ENCODE data around the gene TSSK1B.
"Not testable (repeated sequence)": the region's sequence is repeated elsewhere in the genome, so short reads cannot be mapped to it uniquely, and the experiment has no call there.

Gene TSSK1B

GRCh38 chr5:113434889-113435288 is at the start of gene TSSK1B:
TSSK1B (minus strand) TSS chr5:113434989; CDS start chr5:113434839, 150 bp downstream.
- DNase-seq, result no peak

- DNase-seq, result no peak
These were observed 45.5 kb upstream of the TSSK1B start for GRCh38 chr5:113480243-113480642.

DNA sequence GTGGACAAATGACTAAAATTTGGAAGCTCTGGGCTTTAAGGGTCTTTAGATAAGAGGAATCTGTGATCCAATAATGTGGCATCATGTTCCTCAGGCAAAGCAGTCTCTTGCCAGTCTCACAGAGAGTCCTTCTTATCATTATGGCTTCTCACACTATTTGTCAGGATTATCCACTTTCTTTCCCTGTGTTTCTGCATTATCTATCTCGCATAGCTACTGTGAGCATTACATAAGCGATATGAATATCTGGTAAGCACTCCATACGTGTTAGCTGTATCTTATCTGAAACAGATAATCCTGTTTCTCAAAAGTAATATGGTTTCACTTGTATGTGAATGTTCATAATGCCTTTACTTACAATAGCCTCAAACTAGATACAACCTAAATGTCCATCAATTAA is 43.9 kb upstream of the TSSK1B start:
- DNase-seq, result no peak

DNA sequence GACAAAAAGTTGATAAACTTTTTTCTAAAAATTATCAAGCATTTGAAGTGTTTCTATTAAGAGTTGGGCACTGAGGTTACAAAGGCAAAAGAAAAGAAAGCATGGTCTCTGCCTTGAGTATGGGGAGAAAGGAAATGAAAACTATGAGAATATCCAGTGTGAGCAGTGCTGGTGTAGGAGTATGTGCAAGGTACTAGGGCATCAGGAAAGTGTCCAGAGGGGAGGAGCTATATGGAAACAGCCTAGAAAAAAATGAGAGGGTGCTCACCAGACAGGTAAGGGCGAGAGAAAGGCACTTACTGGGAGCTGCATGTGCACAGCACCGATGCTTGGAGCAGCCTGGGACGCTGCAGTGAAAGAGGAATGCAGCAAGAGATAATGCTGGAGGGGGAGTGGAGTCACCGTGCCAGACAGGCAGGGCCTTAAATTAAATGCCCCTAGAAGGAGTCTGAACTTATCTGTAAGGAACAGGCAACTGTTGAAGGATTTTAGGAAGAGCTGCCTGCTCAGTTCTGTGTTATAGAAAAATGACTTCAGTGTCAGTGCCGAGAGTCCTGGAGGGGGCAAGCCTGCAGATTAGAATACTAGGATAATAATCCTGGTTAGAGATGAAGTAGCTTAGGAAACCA is 39.4 kb upstream of the TSSK1B start:
- DNase-seq, result peak; percentile 0

DNA sequence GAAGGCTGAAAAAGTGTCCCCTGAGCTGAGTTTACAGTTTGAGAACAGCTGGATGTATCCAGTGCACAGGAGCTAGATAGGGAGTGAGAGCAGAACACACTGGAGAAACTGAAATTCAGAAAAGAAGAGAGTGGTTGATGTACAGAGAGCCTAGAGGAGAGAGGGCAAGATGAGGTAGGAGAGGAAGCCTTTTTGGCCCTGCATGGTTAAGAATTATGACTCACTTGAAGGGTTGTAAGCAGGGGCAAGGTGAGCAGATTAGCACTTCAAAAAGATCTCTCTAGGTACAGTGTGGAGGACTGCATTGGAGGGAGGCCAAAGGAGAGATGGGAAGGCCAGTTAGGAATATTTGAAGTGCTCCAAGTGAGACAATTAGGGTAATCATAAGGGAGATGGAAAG is 28.2 kb upstream of the TSSK1B start:
- no peak for DNase-seq

- not testable (repeated sequence) for DNase-seq
These were observed 22.3 kb upstream of the TSSK1B start for GRCh38 chr5:113457106-113457505.

DNA sequence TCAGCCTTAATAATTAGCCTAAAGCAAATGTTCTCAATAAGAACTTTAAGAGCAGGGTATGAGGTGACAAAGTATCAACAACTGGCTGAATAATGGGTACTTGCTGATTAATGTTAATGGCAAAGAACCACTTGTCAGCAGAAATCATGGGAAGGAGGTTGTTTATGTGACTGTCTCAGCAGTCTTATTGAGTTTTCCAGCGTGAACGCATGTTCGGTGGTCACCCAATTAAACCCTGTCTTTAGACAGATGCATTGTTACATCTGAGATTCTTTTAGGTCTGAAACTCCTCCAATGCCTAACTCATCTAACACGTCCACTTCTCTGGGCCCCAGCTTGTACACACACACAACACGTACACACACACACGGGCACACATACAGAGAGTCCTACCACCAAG is 18.2 kb upstream of the TSSK1B start:
- DNase-seq, result no peak

DNA sequence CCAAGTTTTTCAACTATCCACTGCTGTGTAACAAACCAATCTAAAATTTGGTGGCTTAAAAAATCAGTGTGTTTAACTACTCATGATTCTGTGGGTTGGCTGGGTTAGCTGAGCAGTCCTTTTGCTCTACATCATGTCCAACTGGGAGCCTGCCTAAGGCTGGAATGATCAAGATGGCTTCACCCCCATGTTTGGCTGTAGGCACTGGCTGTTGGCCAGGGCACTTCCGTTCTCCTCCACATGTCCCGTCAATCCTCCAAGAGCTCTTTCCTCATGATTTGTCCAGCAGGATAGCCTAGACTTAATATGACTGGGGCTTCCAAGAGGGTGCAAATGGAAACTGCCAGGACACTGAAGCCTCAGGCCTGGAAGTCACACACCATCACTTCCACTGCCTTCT is 17.0 kb upstream of the TSSK1B start:
- no peak for DNase-seq

GRCh38 chr5:113450929-113451328 is 16.1 kb upstream of the TSSK1B start:
- no peak for DNase-seq

- no peak for DNase-seq
These were observed 15.7 kb upstream of the TSSK1B start for GRCh38 chr5:113450462-113450861.

GRCh38 chr5:113448252-113448651 is 13.5 kb upstream of the TSSK1B start:
- no peak for DNase-seq

GRCh38 chr5:113447498-113448050 is 12.8 kb upstream of the TSSK1B start:
- no peak for DNase-seq

- no peak for DNase-seq
These were observed 11.7 kb upstream of the TSSK1B start for GRCh38 chr5:113446358-113446927.

- DNase-seq, result no peak
These were observed 2.3 kb upstream of the TSSK1B start for GRCh38 chr5:113437111-113437510.

DNA sequence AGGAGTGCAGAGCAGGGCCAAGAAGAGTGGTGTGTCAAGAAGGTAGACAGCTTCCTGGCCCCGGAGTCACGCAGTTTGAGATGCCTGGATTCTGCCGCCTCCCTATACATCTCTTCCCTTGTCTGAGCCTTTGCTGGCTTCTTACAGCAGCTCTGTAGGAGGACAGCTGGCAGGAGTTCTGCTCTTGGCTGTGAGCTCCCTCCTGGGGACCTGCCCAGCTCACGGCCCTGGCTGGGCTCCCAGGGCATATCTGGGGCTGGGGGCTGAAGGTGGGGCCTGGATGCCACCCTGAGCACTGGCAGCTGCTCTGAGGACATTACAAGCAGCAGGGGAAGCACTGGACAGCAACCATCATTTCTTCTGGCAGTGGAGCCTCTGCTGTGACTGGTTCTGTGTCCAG is 786 bp upstream of the TSSK1B start:
- no peak for DNase-seq

GRCh38 chr5:113433862-113434612 is 752 bp downstream of the TSSK1B start:
- DNase-seq, result no peak

DNA sequence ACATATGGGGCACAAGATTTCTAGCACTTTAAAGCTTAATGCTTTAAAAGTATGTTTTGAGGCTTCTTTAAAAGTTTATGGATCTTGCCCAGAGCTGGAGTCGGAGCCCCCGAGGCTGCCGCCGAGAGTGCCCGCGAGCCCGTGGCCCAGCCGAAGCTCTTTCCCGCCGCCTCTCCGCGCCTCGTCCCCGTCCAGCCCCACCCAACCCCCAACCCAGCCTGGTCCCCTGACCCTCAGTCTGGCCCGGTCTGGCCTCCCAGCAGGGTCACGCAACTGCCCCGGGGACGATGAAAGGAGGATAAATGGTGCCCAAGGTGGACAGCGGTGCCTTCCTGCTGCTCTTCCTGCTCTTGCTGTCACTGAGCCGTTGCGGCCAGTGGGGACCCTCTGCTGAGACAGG is 1.7 kb downstream of the TSSK1B start:
- DNase-seq, result no peak

- no peak for DNase-seq
These were observed 6.8 kb downstream of the TSSK1B start for GRCh38 chr5:113427871-113428574.

- no peak for DNase-seq
These were observed 8.9 kb downstream of the TSSK1B start for GRCh38 chr5:113425909-113426308.

- no peak for DNase-seq
These were observed 13.1 kb downstream of the TSSK1B start for GRCh38 chr5:113421693-113422092.

GRCh38 chr5:113405530-113405929 is 29.3 kb downstream of the TSSK1B start:
- no peak for DNase-seq

- DNase-seq, result no peak
These were observed 30.5 kb downstream of the TSSK1B start for GRCh38 chr5:113404269-113404668.

DNA sequence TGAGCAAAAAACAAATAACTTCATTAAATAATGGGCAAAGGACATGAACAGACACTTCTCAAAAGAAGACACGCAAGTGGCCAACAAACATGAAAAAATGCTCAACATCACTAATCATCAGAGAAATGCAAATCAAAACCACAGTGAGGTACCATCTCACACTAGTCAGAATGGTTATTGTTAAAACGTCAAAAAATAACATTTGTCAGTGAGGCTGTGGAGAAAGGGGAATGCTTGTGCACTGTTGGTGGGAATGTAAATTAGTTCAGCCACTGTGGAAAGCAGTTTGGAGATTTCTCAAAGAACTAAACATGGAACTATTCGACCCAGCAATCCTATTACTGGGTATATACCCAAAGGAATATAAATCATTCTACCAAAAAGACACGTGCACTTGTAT is 36.8 kb downstream of the TSSK1B start:
- DNase-seq, result not testable (repeated sequence)

Data from kidney glomerular epithelial cell (primary cell).